Cerebellar cortex (tissue), 1 donor: ENCODE data around the gene DBNDD2.

ENCODE experiments used
- DNase-seq: peaks from one replicate; pipeline ENCODE4 v3.0.0-alpha.2; 2015; ENCODE audit warnings: low spot score

Gene DBNDD2

DNA sequence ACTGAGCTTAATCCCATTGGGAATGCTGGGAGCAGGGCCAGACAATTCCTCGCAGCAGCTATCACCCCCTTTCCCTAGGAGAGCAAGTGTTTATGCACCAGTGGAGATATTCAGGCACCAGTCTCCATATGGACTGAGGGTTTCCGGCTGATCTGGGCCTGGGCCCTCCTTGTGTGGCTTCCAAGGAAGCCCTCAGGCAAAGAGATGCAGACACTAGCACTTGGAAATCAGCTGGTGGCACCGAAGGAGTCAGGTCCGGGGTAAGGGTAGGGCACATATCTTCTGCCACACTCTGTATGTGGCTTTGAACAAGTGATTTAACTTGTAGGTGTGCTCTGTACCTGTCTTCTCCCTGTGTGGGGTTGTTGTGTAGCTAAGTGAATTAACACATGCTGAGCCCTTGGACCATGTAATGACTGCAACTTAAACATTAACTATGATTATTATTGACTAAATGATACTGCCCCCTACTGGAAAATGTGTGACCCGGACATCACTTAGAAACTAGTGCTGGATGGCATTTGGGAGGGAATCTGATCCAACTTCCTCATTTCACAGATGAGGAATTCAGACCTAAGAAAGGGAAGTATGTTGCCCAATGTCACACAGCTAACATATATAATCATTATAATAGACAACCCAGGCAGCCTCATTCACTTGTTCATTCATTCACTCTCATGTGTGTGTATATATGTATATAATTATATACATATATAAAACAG, 42.2 kb downstream of the DBNDD2 start:
- DNase-seq: peak; percentile 42

DNA sequence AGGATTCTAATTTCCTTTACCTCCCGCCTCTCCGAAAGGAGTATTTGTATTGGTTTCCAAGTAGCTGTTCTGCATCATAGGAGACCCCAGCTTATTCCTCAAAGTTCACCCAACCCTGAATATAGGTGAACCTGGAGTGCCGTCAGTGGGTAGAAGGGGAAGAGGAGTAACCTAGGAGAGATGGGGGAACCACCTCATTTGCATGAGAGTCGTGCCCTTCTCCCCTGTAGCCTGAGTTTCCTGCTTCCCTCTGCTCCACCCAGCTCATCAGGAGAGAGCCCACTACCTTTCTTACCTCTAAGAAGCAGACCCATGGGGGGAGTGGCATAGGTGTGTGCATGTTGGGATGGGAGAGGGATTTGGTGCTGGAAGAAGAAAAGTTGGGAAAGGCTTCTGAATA, 44.1 kb downstream of the DBNDD2 start:
- no peak for DNase-seq

DNA sequence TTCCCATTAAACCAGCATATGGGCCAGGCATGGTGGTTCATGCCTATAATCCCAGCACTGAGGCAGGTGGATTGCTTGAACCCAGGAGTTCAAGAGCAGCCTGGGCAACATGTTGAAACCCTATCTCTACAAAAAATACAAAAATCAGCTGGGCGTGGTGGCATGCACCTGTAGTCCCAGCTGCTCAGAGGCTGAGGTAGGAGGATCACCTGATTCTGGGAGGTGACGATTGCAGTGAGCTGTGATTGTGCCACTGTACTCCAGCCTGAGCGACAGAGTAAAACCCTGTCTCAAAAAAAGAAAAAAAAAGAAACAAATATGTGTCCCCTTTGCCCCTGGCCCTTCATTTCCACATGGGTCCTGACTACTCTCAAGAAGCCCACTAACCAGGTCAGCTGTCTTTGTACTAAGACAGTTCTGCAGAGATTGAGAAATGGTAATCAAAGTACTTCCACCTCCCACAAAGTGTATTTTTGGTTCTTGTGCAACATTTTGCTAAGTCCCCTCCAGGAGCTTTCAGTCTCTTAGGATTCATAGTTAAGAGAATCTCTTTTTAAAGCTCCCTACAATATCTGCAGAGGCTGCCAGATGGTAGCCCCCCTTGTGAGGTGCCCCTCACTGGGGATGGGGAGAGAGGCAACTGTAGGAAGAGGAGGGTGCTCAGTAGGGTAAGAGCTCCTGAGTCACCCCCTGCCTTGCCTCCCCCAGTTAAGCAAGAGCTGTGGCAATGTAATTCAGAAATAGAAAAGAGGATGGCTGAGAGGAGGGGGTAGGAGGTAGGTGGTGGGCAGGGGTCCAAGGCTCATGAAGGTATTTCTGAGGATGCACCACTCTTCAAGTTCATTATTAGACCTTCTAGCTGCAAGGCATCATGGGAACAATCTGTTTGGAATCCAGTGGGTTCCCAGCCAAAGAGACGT, 44.9 kb downstream of the DBNDD2 start:
- DNase-seq: no peak

DNA sequence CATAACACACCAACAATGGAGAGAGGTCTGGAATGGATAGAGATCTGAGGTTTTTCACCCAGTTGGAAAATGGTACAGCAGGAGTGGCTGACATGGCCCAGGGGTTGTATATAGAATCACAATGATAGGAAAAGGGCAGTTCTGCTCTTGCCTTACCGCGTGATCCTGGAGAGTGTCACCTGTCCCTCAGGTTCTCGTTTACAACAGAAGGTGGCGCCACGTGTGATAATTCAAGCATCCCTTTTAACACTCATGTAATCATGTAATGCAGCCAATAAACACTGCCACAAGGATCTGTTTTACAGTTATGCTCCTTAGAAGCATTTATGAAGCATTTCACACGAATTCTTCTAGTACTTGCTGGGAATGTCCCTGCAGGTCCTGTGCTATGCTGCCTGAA, 48.5 kb downstream of the DBNDD2 start:
- DNase-seq: no peak

DNA sequence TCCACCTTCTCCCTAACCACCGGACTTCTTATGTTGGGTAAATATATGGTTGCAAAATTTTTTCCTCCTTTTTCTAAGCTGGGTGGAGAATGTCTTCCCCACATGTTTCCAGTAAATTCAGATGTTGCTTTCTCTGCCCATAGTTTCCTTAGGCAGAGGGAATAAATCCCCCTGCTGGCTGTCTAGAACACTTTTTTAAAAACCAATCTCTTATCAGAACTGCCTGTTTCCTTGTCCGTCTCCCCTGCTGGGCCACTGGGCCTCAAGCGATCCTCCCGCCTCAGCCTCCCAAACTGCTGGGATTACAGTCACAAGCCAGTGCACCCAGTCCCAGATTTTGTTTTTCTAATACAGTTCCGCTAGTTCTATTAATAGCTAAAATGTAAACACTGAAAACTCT, 51.5 kb downstream of the DBNDD2 start:
- DNase-seq: no peak
